Esophagus muscularis mucosa (tissue), 4 donors: ENCODE results near the gene NPTX1. TPM values are rescaled to one million over a fixed set of nuclear protein-coding genes. Genes with fewer than 3 reads are reported as not detected.

Experiments used
- DNase-seq: peaks from one replicate; pipeline ENCODE4 v3.0.0-alpha.2; 2017; ENCODE audit errors: extremely low spot score
- H3K27ac ChIP-seq, 4 donors: fragments of 200-600 bp; sonication (generic); replicated peaks in 1 of 4; 1 replicate in 3 of 4; 2 replicates in 1 of 4; pipeline ENCODE4 v1.5.1; 2016 to 2019; ENCODE audit warnings: mild to moderate bottlenecking in 1 of 4
- H3K27me3 ChIP-seq, 4 donors: fragments of 200-600 bp; sonication (generic); one replicate each; pipeline versions ENCODE4 v1.5.1 to v1.6.0; 2016 to 2019
- H3K36me3 ChIP-seq, 4 donors: fragments of 200-600 bp; sonication (generic); one replicate each; pipeline ENCODE4 v1.5.1; 2016 to 2019
- H3K4me1 ChIP-seq, 4 donors: fragments of 200-600 bp; sonication (generic); one replicate each; pipeline ENCODE4 v1.5.1; 2016 to 2019
- H3K4me3 ChIP-seq, 4 donors: fragments of 200-600 bp; sonication (generic); 1 replicate in 2 of 4; 2 replicates in 2 of 4; pipeline ENCODE4 v1.5.1; 2016 to 2019; ENCODE audit warnings: mild to moderate bottlenecking in 4 of 4, moderate library complexity in 1 of 4
- H3K9me3 ChIP-seq, 4 donors: fragments of 200-600 bp; sonication (generic); 1 replicate in 3 of 4; 2 replicates in 1 of 4; pipeline ENCODE4 v1.5.1; 2016 to 2019
- EP300 ChIP-seq: sonication (generic); formaldehyde crosslinking; IDR thresholded peaks from one replicate; pipeline ENCODE4 v1.6.1; 2017; ENCODE audit warnings: antibody characterized with exemption
- POLR2A ChIP-seq: fragments of 450-650 bp; IDR thresholded peaks from one replicate; pipeline ENCODE4 v1.6.1; 2017; ENCODE audit warnings: antibody characterized with exemption, moderate library complexity, mild to moderate bottlenecking, low read depth
- POLR2AphosphoS5 ChIP-seq, 2 donors: sonication (generic); formaldehyde crosslinking; IDR thresholded peaks; one replicate each; pipeline ENCODE4 v1.6.1; 2017; ENCODE audit warnings: antibody characterized with exemption in 2 of 2
- WGBS: methylation state at CpG from one replicate; pipeline ENCODE4 v1.1.5; 2018; 5-methylcytosine and 5-hydroxymethylcytosine counted together
- intact Hi-C: fragments of 100-400 bp; cut with DNase I; formaldehyde crosslinking; loops from one replicate; pipeline ENCODE4 v1.15.1; 2023
- small RNA-seq, 3 donors: library from RNA; depleted of rRNA; stranded (forward); fragments of <200 nt; gene quantifications; one replicate each; pipeline ENCODE3, GENCODE V24; 2016
- total RNA-seq, 4 donors: library from RNA; depleted of rRNA; stranded (reverse); fragments of >200 nt; gene quantifications; one replicate each; pipeline versions ENCODE4 v1.1.0 to v1.2.1, GENCODE V29; 2016
- TF ChIP-seq, protein P1 (sequence below), 3 experiments: fragments of 200-600 bp in 2 of 3; fragments of 450-650 bp in 1 of 3; sonication (generic) in 2 of 3; IDR thresholded peaks; one replicate each; pipeline ENCODE4 v1.5.1; 2017 to 2019; ENCODE audit warnings: antibody characterized with exemption in 3 of 3, mild to moderate bottlenecking in 2 of 3, moderate library complexity in 1 of 3

Gene NPTX1
- total RNA-seq, 4 donors from 2014 or later = 0.42 to 5.5 (median 4.1) TPM

DNA sequence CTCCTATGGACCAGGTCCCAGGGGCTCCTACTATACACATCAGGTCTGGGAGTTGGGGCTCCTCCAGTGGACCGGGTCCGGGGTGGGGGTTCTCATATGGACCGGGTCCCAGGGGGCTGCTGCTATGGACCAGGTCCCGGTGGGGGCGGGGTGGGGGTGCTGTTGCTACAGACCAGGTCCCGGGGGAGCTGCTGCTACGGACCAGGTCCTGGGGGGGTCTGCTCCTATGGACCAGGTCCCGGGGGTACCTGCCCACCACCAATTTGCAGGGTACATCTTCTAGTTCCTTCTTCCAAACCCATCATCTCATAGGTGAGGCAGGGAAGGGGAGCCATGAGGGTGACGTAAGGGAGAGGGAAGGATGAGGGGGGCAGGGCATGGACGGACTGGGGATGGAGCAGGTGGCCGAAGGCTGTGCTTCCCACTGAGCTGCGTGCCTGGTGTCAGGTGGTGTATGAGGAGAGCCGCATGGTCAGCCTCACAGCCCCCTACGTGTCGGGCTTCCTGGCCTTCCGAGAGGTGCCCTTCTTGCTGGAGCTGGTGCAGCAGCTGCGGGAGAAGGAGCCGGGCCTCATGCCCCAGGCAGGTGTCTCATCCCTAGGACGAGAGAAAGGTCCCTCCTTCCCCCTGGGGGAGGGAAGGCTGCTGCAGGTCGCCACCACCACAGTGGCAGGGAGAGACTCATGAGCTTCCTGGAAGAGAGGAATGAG is 54.9 kb downstream of the NPTX1 start:
- no peak for DNase-seq
- Histone ChIP-seq H3K36me3 (peaks cover 0 to 26% (median 11%) of the 10 kb centered on the region in 4 donors), H3K4me1 (peaks cover 10 to 31% (median 11%) of the 10 kb centered on the region in 4 donors), H3K27me3 (no peaks in the 10 kb centered on the region), H3K4me3 (no peak overlapping the region), H3K27ac (no peak overlapping the region), H3K9me3 (no peaks in the 10 kb centered on the region)
- WGBS = 64% methylated on average over 18 of the region's 20 CpGs
- TF ChIP-seq EP300 (no peak), POLR2AphosphoS5 (IDR thresholded peaks at IDR 0.05) (no peak), POLR2A (no peak)
- TF ChIP-seq, protein P1, sequence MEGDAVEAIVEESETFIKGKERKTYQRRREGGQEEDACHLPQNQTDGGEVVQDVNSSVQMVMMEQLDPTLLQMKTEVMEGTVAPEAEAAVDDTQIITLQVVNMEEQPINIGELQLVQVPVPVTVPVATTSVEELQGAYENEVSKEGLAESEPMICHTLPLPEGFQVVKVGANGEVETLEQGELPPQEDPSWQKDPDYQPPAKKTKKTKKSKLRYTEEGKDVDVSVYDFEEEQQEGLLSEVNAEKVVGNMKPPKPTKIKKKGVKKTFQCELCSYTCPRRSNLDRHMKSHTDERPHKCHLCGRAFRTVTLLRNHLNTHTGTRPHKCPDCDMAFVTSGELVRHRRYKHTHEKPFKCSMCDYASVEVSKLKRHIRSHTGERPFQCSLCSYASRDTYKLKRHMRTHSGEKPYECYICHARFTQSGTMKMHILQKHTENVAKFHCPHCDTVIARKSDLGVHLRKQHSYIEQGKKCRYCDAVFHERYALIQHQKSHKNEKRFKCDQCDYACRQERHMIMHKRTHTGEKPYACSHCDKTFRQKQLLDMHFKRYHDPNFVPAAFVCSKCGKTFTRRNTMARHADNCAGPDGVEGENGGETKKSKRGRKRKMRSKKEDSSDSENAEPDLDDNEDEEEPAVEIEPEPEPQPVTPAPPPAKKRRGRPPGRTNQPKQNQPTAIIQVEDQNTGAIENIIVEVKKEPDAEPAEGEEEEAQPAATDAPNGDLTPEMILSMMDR (IDR thresholded peaks at IDR 0.05) = no peak
- intact Hi-C loops = loop anchor here (10.0 kb wide), 1 partner anchor 443 kb away; no protein-coding TSS in a partner anchor

DNA sequence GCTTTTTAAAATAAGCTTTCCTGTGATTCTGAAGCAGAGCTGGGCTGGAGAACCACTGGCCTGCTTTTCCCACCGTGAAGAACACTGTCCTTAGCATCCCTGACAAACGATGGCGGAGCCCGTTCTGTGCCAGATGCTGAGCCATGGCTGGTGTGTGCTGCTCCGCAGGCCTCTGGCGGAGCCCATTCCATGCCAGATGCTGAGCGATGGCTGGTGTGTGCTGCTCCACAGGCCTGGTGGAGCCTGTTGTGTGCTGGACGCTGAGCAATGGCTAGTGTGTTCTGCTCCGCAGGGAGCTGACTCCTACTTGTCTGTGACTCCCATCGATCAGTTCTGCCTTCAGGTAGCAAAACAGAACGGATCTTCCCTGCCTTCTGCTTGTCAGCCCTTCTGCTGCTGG is 57.2 kb downstream of the NPTX1 start:
- no peak for DNase-seq
- no peak overlapping the region for H3K27ac ChIP-seq
- no peak overlapping the region for H3K4me3 ChIP-seq
- intact Hi-C loops = no loop called here
- no peaks in the 10 kb centered on the region for H3K9me3 ChIP-seq
- 78% methylated on average over 6 of the region's 11 CpGs for WGBS
- peaks cover 22 to 46% (median 26%) of the 10 kb centered on the region in 4 donors for H3K4me1 ChIP-seq
- peaks cover 0 to 26% (median 11%) of the 10 kb centered on the region in 4 donors for H3K36me3 ChIP-seq
- TF ChIP-seq, protein P1 (IDR thresholded peaks at IDR 0.05) = no peak
- TF ChIP-seq POLR2AphosphoS5 (IDR thresholded peaks at IDR 0.05) (no peak), EP300 (no peak), POLR2A (no peak)
- no peaks in the 10 kb centered on the region for H3K27me3 ChIP-seq

DNA sequence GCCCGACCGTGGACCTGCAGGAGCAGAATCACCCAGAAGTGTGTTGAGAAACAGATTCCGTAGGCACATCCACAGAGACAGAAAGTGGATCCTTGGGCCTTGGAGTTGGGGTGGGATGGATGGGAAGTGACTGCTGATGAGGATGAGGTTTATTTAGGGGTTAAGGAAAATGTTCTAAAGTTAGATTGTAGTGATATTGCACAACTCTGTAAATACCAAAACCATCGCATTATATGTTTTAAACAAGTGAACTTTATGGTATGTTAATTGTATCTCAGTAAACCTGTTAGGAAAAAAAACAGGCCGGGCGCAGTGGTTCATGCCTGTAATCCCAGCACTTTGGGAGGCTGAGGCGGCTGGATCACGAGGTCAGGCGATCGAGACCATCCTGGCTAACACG is 57.8 kb downstream of the NPTX1 start:
- Histone ChIP-seq H3K27ac (no peak overlapping the region), H3K9me3 (no peaks in the 10 kb centered on the region), H3K36me3 (peaks cover 0 to 26% (median 11%) of the 10 kb centered on the region in 4 donors), H3K27me3 (no peaks in the 10 kb centered on the region), H3K4me3 (no peak overlapping the region), H3K4me1 (peaks cover 28 to 52% (median 32%) of the 10 kb centered on the region in 4 donors)
- intact Hi-C loops = no loop called here
- WGBS = 91% methylated on average over 11 of the region's 11 CpGs
- TF ChIP-seq POLR2AphosphoS5 (IDR thresholded peaks at IDR 0.05) (no peak), EP300 (no peak)
- no peak for DNase-seq

Small RNA genes within 50 kb of the gene (small RNA-seq; reads per million reads assigned to genes)
- 0 reads per million in 3 donors for gene AC120024.2
- 0 reads per million in 3 donors for gene AC120024.3
- gene MIR4730 = 0 reads per million in 3 donors

Other genes with a start within 250 kb of the NPTX1 start
- gene RNF213, start 215.8 kb downstream of the NPTX1 start, total RNA-seq = 10 to 100 TPM; 55.8 to 85.7 (median 75.9) TPM
- 10 to 100 TPM in 3 of 4 donors, 1 to 10 TPM in 1; 9.1 to 14.7 (median 13.0) TPM for gene ENDOV, start 61.4 kb downstream of the NPTX1 start, total RNA-seq
- 10 to 100 TPM; 34.1 to 65.8 (median 43.6) TPM for gene RPTOR, start 68.2 kb upstream of the NPTX1 start, total RNA-seq